Caco-2 (cell line): ENCODE data around the gene MADD. TPM values are rescaled to one million over a fixed set of nuclear protein-coding genes. Genes with fewer than 3 reads are reported as not detected.

ENCODE experiments used
- Bru-seq: library from RNA; stranded (reverse); fragments of 400-500 nt; gene quantifications from one replicate; lab custom pipeline; 2021; lab: Mats Ljungman, UMichigan
- BruChase-seq, 2 experiments: library from RNA; stranded (reverse); fragments of 400-500 nt; gene quantifications; one replicate each; lab custom pipeline; 2021; lab: Mats Ljungman, UMichigan
- BruUV-seq: library from RNA; stranded (reverse); fragments of 400-500 nt; replicated peaks from 2 replicates; lab custom pipeline; 2021; lab: Mats Ljungman, UMichigan
- CTCF ChIA-PET: fragments of 300-600 bp; sonication (Branson Sonifier 250); formaldehyde crosslinking; loops from one replicate; lab custom pipeline; 2022; ENCODE audit warnings: antibody characterized with exemption; lab: Charles Lee
- POLR2A ChIA-PET: fragments of 300-600 bp; sonication (Branson Sonifier 250); formaldehyde crosslinking; loops from one replicate; lab custom pipeline; 2022; ENCODE audit warnings: antibody characterized with exemption; lab: Charles Lee
- DNase-seq, 2 experiments: peaks; one replicate each; pipeline versions ENCODE4 v3.0.0 to v3.0.0-alpha.2; 2020 to 2022
- H3K27me3 ChIP-seq: replicated peaks from 2 replicates; pipeline ENCODE4 v1.6.0; 2011; ENCODE audit warnings: low read length; ENCODE audit not compliant: control insufficient read depth, insufficient read depth
- H3K36me3 ChIP-seq: 2 replicates; pipeline ENCODE4 v1.5.1; 2011; ENCODE audit warnings: low read length; ENCODE audit not compliant: control insufficient read depth, insufficient read depth
- H3K4me1 ChIP-seq: fragments of 250-450 bp; sonication (Bioruptor Pico); 2 replicates; pipeline ENCODE4 v1.5.1; 2020; ENCODE audit warnings: mild to moderate bottlenecking
- H3K4me3 ChIP-seq: 2 replicates; pipeline ENCODE4 v1.5.1; 2011; ENCODE audit warnings: low read depth, mild to moderate bottlenecking, control low read depth, low read length
- H3K9me3 ChIP-seq: fragments of 250-450 bp; sonication (Bioruptor Pico); 2 replicates; pipeline ENCODE4 v1.5.1; 2020; ENCODE audit warnings: mild to moderate bottlenecking, moderate library complexity
- H3K27ac Mint-ChIP-seq: one replicate; pipeline ENCODE4 v1.8.0; 2022; ENCODE audit warnings: mixed read lengths; ENCODE audit not compliant: unreplicated experiment
- H3K27me3 Mint-ChIP-seq: one replicate; pipeline ENCODE4 v1.8.0; 2022; ENCODE audit warnings: mixed read lengths; ENCODE audit not compliant: insufficient read depth, unreplicated experiment
- H3K36me3 Mint-ChIP-seq: one replicate; pipeline ENCODE4 v1.8.0; 2022; ENCODE audit warnings: mild to moderate bottlenecking, mixed read lengths; ENCODE audit not compliant: insufficient read depth, unreplicated experiment
- H3K4me1 Mint-ChIP-seq: one replicate; pipeline ENCODE4 v1.8.0; 2022; ENCODE audit warnings: low read depth, mixed read lengths; ENCODE audit not compliant: unreplicated experiment
- H3K4me3 Mint-ChIP-seq: one replicate; pipeline ENCODE4 v1.8.0; 2022; ENCODE audit warnings: mild to moderate bottlenecking, moderate library complexity, mixed read lengths; ENCODE audit not compliant: unreplicated experiment
- H3K9me3 Mint-ChIP-seq: one replicate; pipeline ENCODE4 v1.8.0; 2022; ENCODE audit warnings: mixed read lengths; ENCODE audit not compliant: unreplicated experiment
- CTCF ChIP-seq, 2 experiments: fragments of 200-600 bp in 1 of 2; IDR thresholded peaks; 1 replicate in 1 of 2; 2 replicates in 1 of 2; pipeline versions ENCODE4 v1.5.1 to v1.8.0; 2011 to 2022; ENCODE audit warnings: antibody characterized with exemption in 1 of 2, control low read depth in 1 of 2, inconsistent platforms in 1 of 2, low read depth in 1 of 2, low read length in 1 of 2, mild to moderate bottlenecking in 1 of 2, moderate library complexity in 1 of 2; ENCODE audit not compliant: insufficient read depth in 1 of 2, severe bottlenecking in 1 of 2, unreplicated experiment in 1 of 2
- intact Hi-C: fragments of 100-400 bp; cut with micrococcal nuclease; formaldehyde crosslinking; loops from one replicate; pipeline ENCODE4 v1.10.0; 2022; ENCODE audit not compliant: unreplicated experiment
- long read RNA-seq: library from polyadenylated mRNA; stranded (forward); transcript quantifications from one replicate; pipeline ENCODE4 v2.0.0, GENCODE V29; 2022
- total RNA-seq: library from RNA; stranded (reverse); gene quantifications from 2 replicates; pipeline ENCODE4 v1.2.3, GENCODE V29; 2022

MADD gene
- total RNA-seq, result 63.8 and 65.9 TPM in 2 replicates
- Bru-seq, nascent RNA, result percentile 77 among the genes with signal in this experiment
- percentile 82 among the genes with signal in this experiment for BruChase-seq, experiment 1, labeled RNA remaining after a 2-hour chase
- BruChase-seq, experiment 2, labeled RNA remaining after a 6-hour chase, result percentile 80 among the genes with signal in this experiment
- long read RNA-seq, partial matches to known transcripts, result 10 of 33 reads
- long read RNA-seq, other reads (novel, unspliced or antisense), result 21 of 33 reads

DNA sequence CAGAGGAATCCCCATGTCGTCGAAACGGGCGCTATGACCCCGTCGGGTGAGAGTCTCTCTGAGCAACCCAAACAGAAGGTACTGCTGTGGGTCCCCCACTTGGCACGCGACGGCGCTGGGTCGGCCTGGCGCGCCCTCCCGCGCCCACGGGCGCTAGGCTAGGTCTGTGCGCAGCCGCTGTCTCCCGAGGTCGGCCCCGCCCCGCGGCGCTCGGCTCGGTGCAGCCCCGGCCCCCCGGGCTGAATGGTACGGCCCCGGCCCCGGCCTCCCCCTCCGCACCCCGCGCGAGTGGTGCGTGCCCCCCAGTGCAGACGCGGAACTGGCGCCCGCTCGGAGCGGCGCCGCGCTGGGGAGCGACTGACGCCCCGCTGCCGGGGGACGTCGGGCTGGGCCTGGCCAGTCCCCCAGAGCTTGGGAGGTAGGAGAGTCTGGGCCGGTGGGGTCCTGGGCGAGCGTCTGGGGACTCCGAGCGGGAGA, at the start of gene MADD:
Gene MADD (plus strand): TSS at position 305 of the 477 bp plus-strand sequence.
- H3K36me3 ChIP-seq, result peaks cover 2% of the 10 kb centered on the region; the same call in 1 of the 2 replicates
- H3K4me1 ChIP-seq, result peaks cover 26% of the 10 kb centered on the region
- ChIA-PET CTCF (interaction anchor here (1.4 to 1.8 kb wide), 2 partner anchors 11 to 85 kb away, joined by 14 to 15 read pairs; partner anchors contain the start of gene NR1H3), POLR2A (interaction anchor here (1.4 kb wide), 1 partner anchor 55 kb away, joined by 6 read pairs; the partner anchor contains the start of gene DDB2)
- H3K4me3 ChIP-seq, result peak within 1 kb of the TSS; percentile 92
- no peaks in the 10 kb centered on the region for H3K9me3 ChIP-seq
- Mint-ChIP-seq H3K36me3 (peaks cover 13% of the 10 kb centered on the region), H3K4me1 (peaks cover 28% of the 10 kb centered on the region), H3K9me3 (no peaks in the 10 kb centered on the region), H3K27ac (peak within 1 kb of the TSS; percentile 93), H3K4me3 (peak within 1 kb of the TSS; percentile 66), H3K27me3 (no peaks in the 10 kb centered on the region)
- H3K27me3 ChIP-seq, result no peaks in the 10 kb centered on the region
- BruUV-seq, result no TSS peak
- DNase-seq, result peak; percentile 88 to 92
- intact Hi-C loops, result loop anchor here (1.0 to 5.0 kb wide), 6 partner anchors 11 to 157 kb away; partner anchors contain the start of genes ACP2, ARFGAP2 and PSMC3
- no peak for TF ChIP-seq CTCF (IDR thresholded peaks at IDR 0.05; ENCODE audit: insufficient read depth in 1 of 2, low read depth in 1 of 2, low read length in 1 of 2, severe bottlenecking in 1 of 2, unreplicated experiment in 1 of 2)

GRCh38 chr11:47220401-47220821, 49.5 kb upstream of the MADD start:
- Mint-ChIP-seq H3K4me1 (peaks cover 28% of the 10 kb centered on the region), H3K9me3 (no peaks in the 10 kb centered on the region), H3K27ac (no peak overlapping the region), H3K27me3 (no peaks in the 10 kb centered on the region), H3K36me3 (peaks cover 7% of the 10 kb centered on the region), H3K4me3 (no peak overlapping the region)
- H3K36me3 ChIP-seq, result peaks cover 3% of the 10 kb centered on the region
- intact Hi-C loops, result no loop called here
- H3K4me3 ChIP-seq, result no peak overlapping the region
- no peaks in the 10 kb centered on the region for H3K27me3 ChIP-seq
- CTCF ChIA-PET, result interaction anchor here (1.1 to 1.5 kb wide), 3 partner anchors 13 to 39 kb away, joined by 3 to 5 read pairs (median 3); no protein-coding TSS in a partner anchor
- H3K9me3 ChIP-seq, result no peaks in the 10 kb centered on the region
- DNase-seq, result no peak
- peaks cover 18% of the 10 kb centered on the region for H3K4me1 ChIP-seq
- no peak for TF ChIP-seq CTCF (IDR thresholded peaks at IDR 0.05; ENCODE audit: insufficient read depth in 1 of 2, low read depth in 1 of 2, low read length in 1 of 2, severe bottlenecking in 1 of 2, unreplicated experiment in 1 of 2)
- BruUV-seq, result no TSS peak
- POLR2A ChIA-PET, result interaction anchor here (0.7 to 1.2 kb wide), 2 partner anchors 21 to 33 kb away, joined by 3 to 4 read pairs; no protein-coding TSS in a partner anchor

GRCh38 chr11:47222696-47223095, 47.2 kb upstream of the MADD start:
- H3K4me3 Mint-ChIP-seq, result no peak overlapping the region
- CTCF ChIA-PET, result no interaction called here
- Histone ChIP-seq H3K27me3 (no peaks in the 10 kb centered on the region), H3K9me3 (no peaks in the 10 kb centered on the region), H3K4me1 (0 out of 2 replicates have a peak, but pooled peaks cover 6% of the 10 kb centered on the region), H3K36me3 (peaks cover 3% of the 10 kb centered on the region), H3K4me3 (no peak overlapping the region)
- H3K4me1 Mint-ChIP-seq, result peaks cover 18% of the 10 kb centered on the region
- no peak for TF ChIP-seq CTCF (IDR thresholded peaks at IDR 0.05; ENCODE audit: insufficient read depth in 1 of 2, low read depth in 1 of 2, low read length in 1 of 2, severe bottlenecking in 1 of 2, unreplicated experiment in 1 of 2)
- no peak for DNase-seq
- H3K27ac Mint-ChIP-seq, result no peak overlapping the region
- no peaks in the 10 kb centered on the region for H3K9me3 Mint-ChIP-seq
- peaks cover 17% of the 10 kb centered on the region for H3K36me3 Mint-ChIP-seq
- POLR2A ChIA-PET, result no interaction called here
- BruUV-seq, result no TSS peak
- H3K27me3 Mint-ChIP-seq, result no peaks in the 10 kb centered on the region
- intact Hi-C loops, result no loop called here
